Neural cell (in vitro differentiated cells): Measurements from ENCODE around the gene CDH12.

Experiments
- CTCF ChIP-seq: fragments of 450-650 bp; IDR thresholded peaks from 2 replicates; pipeline ENCODE4 v1.5.1; 2014; ENCODE audit warnings: antibody characterized with exemption, mild to moderate bottlenecking, moderate library complexity; ENCODE audit not compliant: poor library complexity, severe bottlenecking
- EZH2 ChIP-seq: fragments of 200-600, 300-800 bp; shearing (Covaris generic), sonication (generic); IDR thresholded peaks from 2 replicates; pipeline ENCODE4 v1.6.1; 2014; ENCODE audit warnings: antibody characterized with exemption, low read length, borderline replicate concordance, mild to moderate bottlenecking; ENCODE audit not compliant: insufficient read depth, poor library complexity, severe bottlenecking
- MXI1 ChIP-seq: fragments of 450-650 bp; conservative IDR thresholded peaks from 2 replicates; pipeline ENCODE4 v1.6.1; 2014; ENCODE audit warnings: antibody characterized with exemption, mild to moderate bottlenecking; ENCODE audit not compliant: poor library complexity, severe bottlenecking
- POLR2AphosphoS5 ChIP-seq: IDR thresholded peaks from 2 replicates; pipeline ENCODE4 v1.6.1; 2012
- REST ChIP-seq: IDR thresholded peaks from 2 replicates; pipeline ENCODE4 v1.6.1; 2012; ENCODE audit warnings: borderline replicate concordance

GRCh38 chr5:22470408-22470807 is 382.7 kb downstream of the CDH12 start:
- no peak for TF ChIP-seq CTCF
- no peak for TF ChIP-seq EZH2
- TF ChIP-seq POLR2AphosphoS5 = no peak
- TF ChIP-seq MXI1 = no peak
- no peak for TF ChIP-seq REST
